ENCODE results near the gene BGN. TPM values are rescaled to one million over a fixed set of nuclear protein-coding genes. Genes with fewer than 3 reads are reported as not detected.

Gene BGN
- total and polyA plus RNA-seq, 10 of the 15 experiments (the other 5 are each of a cell fraction or from before 2014, with no cell fraction given), result 0.06 to 0.18 (median 0.12) TPM; not detected in 7

DNA sequence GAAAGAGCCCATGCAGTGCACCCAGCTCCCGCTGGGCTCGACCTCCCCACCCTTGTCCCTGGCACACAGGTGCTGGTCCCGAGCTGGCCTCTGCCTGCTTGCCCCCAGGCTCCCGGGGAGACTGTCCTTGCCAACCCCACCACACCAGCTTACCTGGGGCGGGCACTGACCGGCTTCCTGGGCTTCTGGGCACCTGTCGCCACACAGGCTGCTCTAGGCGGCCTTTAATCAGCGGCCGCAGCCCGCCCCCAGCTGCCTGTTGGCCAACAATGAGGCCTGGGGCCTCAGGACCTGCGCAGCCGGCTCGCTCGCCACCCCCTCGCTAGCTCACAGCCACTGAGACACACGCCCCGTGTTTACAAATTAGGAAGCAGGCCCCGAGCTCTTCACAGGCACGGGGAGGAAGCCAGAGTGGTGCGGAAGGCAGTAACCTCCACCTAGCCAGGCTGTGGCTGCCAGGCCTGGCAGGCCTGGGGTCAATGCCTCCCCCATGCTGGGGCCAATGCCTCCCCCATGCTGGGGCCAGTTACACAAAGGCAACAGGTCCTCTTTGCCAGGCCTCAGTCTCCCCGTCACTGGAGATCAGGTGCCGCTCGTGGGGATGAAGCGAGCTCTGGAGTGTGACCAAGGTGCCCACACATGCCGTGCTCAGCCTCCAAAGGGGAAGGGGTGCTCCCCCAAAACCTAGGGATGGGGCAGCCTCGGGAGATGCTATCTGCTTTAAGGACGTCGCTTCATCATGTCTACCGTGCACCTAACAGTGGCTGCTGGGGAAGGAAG lies 48.7 kb upstream of the BGN start, which contains the start of gene TREX2:
Gene TREX2, minus strand, starts transcription at position 201 of the 780 bp plus-strand sequence. CDS start 626 bp downstream, outside the sequence.
- intact Hi-C loops (cut with micrococcal nuclease; ENCODE audit: unreplicated experiment) (no loop called here), in situ Hi-C loops (cut with MboI) (no loop called here)
- RAD21 ChIA-PET (ENCODE audit: unreplicated experiment), result no interaction called here
- no peaks in the 10 kb centered on the region for H3K36me3 ChIP-seq (ENCODE audit: control insufficient read depth in 2 of 2, insufficient read depth in 2 of 2, low read length in 1 of 2)
- no peaks in the 10 kb centered on the region for H3K79me2 ChIP-seq (ENCODE audit: control insufficient read depth, insufficient read depth, low read length)
- SMC1A ChIA-PET (ENCODE audit: uncharacterized antibody, unreplicated experiment), result no interaction called here
- TF ChIP-seq MYC (IDR thresholded peaks at IDR 0.05; ENCODE audit: insufficient read depth, insufficient read length, insufficient replicate concordance, low read length, severe bottlenecking) (no peak), NFYB (IDR thresholded peaks at IDR 0.05; ENCODE audit: insufficient read depth, low read depth, low read length) (no peak)
- no peak for DNase-seq (ENCODE audit: low read depth, low spot score)
- no peaks in the 10 kb centered on the region; the same call in 2 of the 3 replicates for H3K9me3 ChIP-seq (replicated peaks; ENCODE audit: control insufficient read depth, insufficient read depth, low read length)
- 69% methylated on average over 30 of the region's 30 CpGs for WGBS (ENCODE audit: insufficient coverage, insufficient replicate concordance, low lambda C conversion rate, missing lambda C conversion rate)
- H3K27me3 ChIP-seq (replicated peaks in 1 of 2; ENCODE audit: control insufficient read depth in 2 of 2, insufficient read depth in 2 of 2, low read length in 1 of 2), result no peaks in the 10 kb centered on the region
- CTCF ChIA-PET, result no interaction called here
- FAIRE-seq, result no peak
- no peak within 1 kb of the TSS for H3K9ac ChIP-seq (ENCODE audit: control insufficient read depth, insufficient read depth, low read length)
- no peaks in the 10 kb centered on the region for H3K4me1 ChIP-seq (ENCODE audit: control insufficient read depth, insufficient read depth, low read length)
- BruUV-seq (replicated peaks), result no TSS peak
- no peak within 1 kb of the TSS for H3K4me3 ChIP-seq
- no peak within 1 kb of the TSS for H2AFZ ChIP-seq (ENCODE audit: control insufficient read depth, low read depth, low read length)
- H4K20me1 ChIP-seq (ENCODE audit: control insufficient read depth, insufficient read depth), result no peaks in the 10 kb centered on the region
- H3K27ac ChIP-seq (ENCODE audit: control insufficient read depth, insufficient read depth), result no peak within 1 kb of the TSS
- H3K4me2 ChIP-seq (ENCODE audit: control insufficient read depth, insufficient read depth), result no peak within 1 kb of the TSS
- ATAC-seq, result no peak
- POLR2A ChIA-PET, result no interaction called here

- Histone ChIP-seq H3K9ac (ENCODE audit: control insufficient read depth, insufficient read depth, low read length) (no peak overlapping the region), H3K27ac (ENCODE audit: control insufficient read depth, insufficient read depth) (no peak overlapping the region), H2AFZ (ENCODE audit: control insufficient read depth, low read depth, low read length) (no peak overlapping the region), H3K4me1 (ENCODE audit: control insufficient read depth, insufficient read depth, low read length) (no peaks in the 10 kb centered on the region), H4K20me1 (ENCODE audit: control insufficient read depth, insufficient read depth) (no peaks in the 10 kb centered on the region), H3K27me3 (replicated peaks in 1 of 2; ENCODE audit: control insufficient read depth in 2 of 2, insufficient read depth in 2 of 2, low read length in 1 of 2) (no peaks in the 10 kb centered on the region), H3K4me2 (ENCODE audit: control insufficient read depth, insufficient read depth) (no peak overlapping the region), H3K79me2 (ENCODE audit: control insufficient read depth, insufficient read depth, low read length) (no peaks in the 10 kb centered on the region), H3K9me3 (replicated peaks; ENCODE audit: control insufficient read depth, insufficient read depth, low read length) (no peaks in the 10 kb centered on the region; the same call in 2 of the 3 replicates), H3K36me3 (ENCODE audit: control insufficient read depth in 2 of 2, insufficient read depth in 2 of 2, low read length in 1 of 2) (no peaks in the 10 kb centered on the region), H3K4me3 (no peak overlapping the region)
- intact Hi-C loops (cut with micrococcal nuclease; ENCODE audit: unreplicated experiment), result no loop called here
- ChIA-PET POLR2A (no interaction called here), CTCF (no interaction called here), RAD21 (ENCODE audit: unreplicated experiment) (no interaction called here), SMC1A (ENCODE audit: uncharacterized antibody, unreplicated experiment) (no interaction called here)
- no peak for DNase-seq (ENCODE audit: low read depth, low spot score)
- no TSS peak for BruUV-seq (replicated peaks)
- WGBS (ENCODE audit: insufficient coverage, insufficient replicate concordance, low lambda C conversion rate, missing lambda C conversion rate), result 50% methylated on average over 10 of the region's 10 CpGs
- in situ Hi-C loops (cut with MboI), result no loop called here
- no peak for ATAC-seq
- no peak for FAIRE-seq
- TF ChIP-seq, protein P1, sequence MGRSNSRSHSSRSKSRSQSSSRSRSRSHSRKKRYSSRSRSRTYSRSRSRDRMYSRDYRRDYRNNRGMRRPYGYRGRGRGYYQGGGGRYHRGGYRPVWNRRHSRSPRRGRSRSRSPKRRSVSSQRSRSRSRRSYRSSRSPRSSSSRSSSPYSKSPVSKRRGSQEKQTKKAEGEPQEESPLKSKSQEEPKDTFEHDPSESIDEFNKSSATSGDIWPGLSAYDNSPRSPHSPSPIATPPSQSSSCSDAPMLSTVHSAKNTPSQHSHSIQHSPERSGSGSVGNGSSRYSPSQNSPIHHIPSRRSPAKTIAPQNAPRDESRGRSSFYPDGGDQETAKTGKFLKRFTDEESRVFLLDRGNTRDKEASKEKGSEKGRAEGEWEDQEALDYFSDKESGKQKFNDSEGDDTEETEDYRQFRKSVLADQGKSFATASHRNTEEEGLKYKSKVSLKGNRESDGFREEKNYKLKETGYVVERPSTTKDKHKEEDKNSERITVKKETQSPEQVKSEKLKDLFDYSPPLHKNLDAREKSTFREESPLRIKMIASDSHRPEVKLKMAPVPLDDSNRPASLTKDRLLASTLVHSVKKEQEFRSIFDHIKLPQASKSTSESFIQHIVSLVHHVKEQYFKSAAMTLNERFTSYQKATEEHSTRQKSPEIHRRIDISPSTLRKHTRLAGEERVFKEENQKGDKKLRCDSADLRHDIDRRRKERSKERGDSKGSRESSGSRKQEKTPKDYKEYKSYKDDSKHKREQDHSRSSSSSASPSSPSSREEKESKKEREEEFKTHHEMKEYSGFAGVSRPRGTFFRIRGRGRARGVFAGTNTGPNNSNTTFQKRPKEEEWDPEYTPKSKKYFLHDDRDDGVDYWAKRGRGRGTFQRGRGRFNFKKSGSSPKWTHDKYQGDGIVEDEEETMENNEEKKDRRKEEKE (IDR thresholded peaks at IDR 0.05), result no peak
- no peak for TF ChIP-seq ZNF384 (IDR thresholded peaks at IDR 0.05; ENCODE audit: borderline replicate concordance, low read depth, low read length)
- no peak for TF ChIP-seq POU2F2 (IDR thresholded peaks at IDR 0.05; ENCODE audit: borderline replicate concordance, low read depth, low read length)
- no peak for TF ChIP-seq PAX5 (IDR thresholded peaks at IDR 0.05; ENCODE audit: borderline replicate concordance, low read depth, low read length)
- TF ChIP-seq, protein P2, sequence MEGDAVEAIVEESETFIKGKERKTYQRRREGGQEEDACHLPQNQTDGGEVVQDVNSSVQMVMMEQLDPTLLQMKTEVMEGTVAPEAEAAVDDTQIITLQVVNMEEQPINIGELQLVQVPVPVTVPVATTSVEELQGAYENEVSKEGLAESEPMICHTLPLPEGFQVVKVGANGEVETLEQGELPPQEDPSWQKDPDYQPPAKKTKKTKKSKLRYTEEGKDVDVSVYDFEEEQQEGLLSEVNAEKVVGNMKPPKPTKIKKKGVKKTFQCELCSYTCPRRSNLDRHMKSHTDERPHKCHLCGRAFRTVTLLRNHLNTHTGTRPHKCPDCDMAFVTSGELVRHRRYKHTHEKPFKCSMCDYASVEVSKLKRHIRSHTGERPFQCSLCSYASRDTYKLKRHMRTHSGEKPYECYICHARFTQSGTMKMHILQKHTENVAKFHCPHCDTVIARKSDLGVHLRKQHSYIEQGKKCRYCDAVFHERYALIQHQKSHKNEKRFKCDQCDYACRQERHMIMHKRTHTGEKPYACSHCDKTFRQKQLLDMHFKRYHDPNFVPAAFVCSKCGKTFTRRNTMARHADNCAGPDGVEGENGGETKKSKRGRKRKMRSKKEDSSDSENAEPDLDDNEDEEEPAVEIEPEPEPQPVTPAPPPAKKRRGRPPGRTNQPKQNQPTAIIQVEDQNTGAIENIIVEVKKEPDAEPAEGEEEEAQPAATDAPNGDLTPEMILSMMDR (IDR thresholded peaks at IDR 0.05 in 2 of 3, conservative IDR thresholded peaks at IDR 0.05 in 1 of 3; ENCODE audit: control insufficient read depth in 2 of 3, extremely low read depth in 1 of 3, insufficient read depth in 1 of 3, low read depth in 3 of 3, low read length in 3 of 3), result no peak
- no peak for TF ChIP-seq POLR2A (IDR thresholded peaks at IDR 0.05; ENCODE audit: low read depth, low read length)
- no peak for TF ChIP-seq DPF2 (IDR thresholded peaks at IDR 0.05)
- TF ChIP-seq, protein P3, sequence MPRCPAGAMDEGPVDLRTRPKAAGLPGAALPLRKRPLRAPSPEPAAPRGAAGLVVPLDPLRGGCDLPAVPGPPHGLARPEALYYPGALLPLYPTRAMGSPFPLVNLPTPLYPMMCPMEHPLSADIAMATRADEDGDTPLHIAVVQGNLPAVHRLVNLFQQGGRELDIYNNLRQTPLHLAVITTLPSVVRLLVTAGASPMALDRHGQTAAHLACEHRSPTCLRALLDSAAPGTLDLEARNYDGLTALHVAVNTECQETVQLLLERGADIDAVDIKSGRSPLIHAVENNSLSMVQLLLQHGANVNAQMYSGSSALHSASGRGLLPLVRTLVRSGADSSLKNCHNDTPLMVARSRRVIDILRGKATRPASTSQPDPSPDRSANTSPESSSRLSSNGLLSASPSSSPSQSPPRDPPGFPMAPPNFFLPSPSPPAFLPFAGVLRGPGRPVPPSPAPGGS (IDR thresholded peaks at IDR 0.05; ENCODE audit: borderline replicate concordance, insufficient read depth, low read depth, low read length, poor library complexity, severe bottlenecking), result no peak
Measured at GRCh38 chrX:153446636-153446936, 48.2 kb upstream of the BGN start.

Measured in GM12878 (cell line).